Activated CD4-positive, CD25-positive, alpha-beta regulatory T cell (primary cell): ENCODE results near the gene DYNLT2.

Experiments
- DNase-seq, 4 experiments: peaks; one replicate each; lab custom pipeline; 2025; lab: John Stamatoyannopoulos, UW

Gene DYNLT2

GRCh38 chr6:169729961-169730360 is 21.4 kb downstream of the DYNLT2 start:
- DNase-seq, result no peak

- no peak for DNase-seq
Observed at GRCh38 chr6:169726963-169727362, 24.4 kb downstream of the DYNLT2 start.

GRCh38 chr6:169726049-169726400 is 25.3 kb downstream of the DYNLT2 start:
- DNase-seq, result no peak

- no peak for DNase-seq
Observed at GRCh38 chr6:169725125-169726048, 26.0 kb downstream of the DYNLT2 start.

GRCh38 chr6:169724494-169725124 is 26.8 kb downstream of the DYNLT2 start, which contains the start of gene PHF10:
PHF10 (minus strand) TSS chr6:169724500; CDS start chr6:169723931, 569 bp downstream.
- DNase-seq, result peak; percentile 37 to 61 (median 54)

- peak in 2 of 4 experiments; percentile 31 to 36 for DNase-seq
Observed at GRCh38 chr6:169723991-169724493, 27.3 kb downstream of the DYNLT2 start.

- DNase-seq, result peak; percentile 28 to 61 (median 45)
Observed at GRCh38 chr6:169723200-169723909, 28.0 kb downstream of the DYNLT2 start.

- DNase-seq, result peak in 2 of 4 experiments; percentile 6 to 7
Observed at GRCh38 chr6:169722362-169723199, 28.8 kb downstream of the DYNLT2 start.

- DNase-seq, result no peak
Observed at GRCh38 chr6:169720207-169720855, 31.0 kb downstream of the DYNLT2 start.

- no peak for DNase-seq
Observed at GRCh38 chr6:169719117-169719516, 32.3 kb downstream of the DYNLT2 start.

GRCh38 chr6:169714595-169714994 is 36.8 kb downstream of the DYNLT2 start:
- DNase-seq, result no peak

- DNase-seq, result no peak
Observed at GRCh38 chr6:169714178-169714577, 37.2 kb downstream of the DYNLT2 start.

- no peak for DNase-seq
Observed at GRCh38 chr6:169710009-169710408, 41.4 kb downstream of the DYNLT2 start.

GRCh38 chr6:169709293-169709692 is 42.1 kb downstream of the DYNLT2 start:
- DNase-seq, result no peak

- DNase-seq, result no peak
Observed at GRCh38 chr6:169707772-169708171, 43.6 kb downstream of the DYNLT2 start.

- DNase-seq, result no peak
Observed at GRCh38 chr6:169702840-169703246, 48.5 kb downstream of the DYNLT2 start.

GRCh38 chr6:169701954-169702839 is 49.2 kb downstream of the DYNLT2 start, which contains the start of the genes C6orf120 and WDR27:
C6orf120 (plus strand) TSS chr6:169702126; CDS start chr6:169702460, 334 bp downstream.
WDR27 (minus strand) TSS chr6:169702029; CDS start chr6:169689005, 13,024 bp downstream.
- DNase-seq, result peak; percentile 93 to 97 (median 95)

- no peak for DNase-seq
Observed at GRCh38 chr6:169701311-169701953, 49.9 kb downstream of the DYNLT2 start.

GRCh38 chr6:169700296-169700695 is 51.1 kb downstream of the DYNLT2 start:
- no peak for DNase-seq
